Stimulated activated CD4-positive, alpha-beta T cell treated with anti-CD3 and anti-CD28 coated beads, Interleukin-2, amount 100 ng/mL, for 48 hours (primary cell): ENCODE results near the gene CBFA2T3.

Source experiments
- DNase-seq, 2 donors: peaks; one replicate each; pipeline ENCODE4 v3.0.0-alpha.2; 2020

The CBFA2T3 gene

GRCh38 chr16:88995194-88995593, 18.2 kb upstream of the CBFA2T3 start:
- no peak for DNase-seq

- DNase-seq: no peak
Measured at GRCh38 chr16:88994695-88995094, 17.7 kb upstream of the CBFA2T3 start.

GRCh38 chr16:88993946-88994600, 17.1 kb upstream of the CBFA2T3 start:
- DNase-seq: no peak

- no peak for DNase-seq
Measured at GRCh38 chr16:88993166-88993761, 16.3 kb upstream of the CBFA2T3 start.

DNA sequence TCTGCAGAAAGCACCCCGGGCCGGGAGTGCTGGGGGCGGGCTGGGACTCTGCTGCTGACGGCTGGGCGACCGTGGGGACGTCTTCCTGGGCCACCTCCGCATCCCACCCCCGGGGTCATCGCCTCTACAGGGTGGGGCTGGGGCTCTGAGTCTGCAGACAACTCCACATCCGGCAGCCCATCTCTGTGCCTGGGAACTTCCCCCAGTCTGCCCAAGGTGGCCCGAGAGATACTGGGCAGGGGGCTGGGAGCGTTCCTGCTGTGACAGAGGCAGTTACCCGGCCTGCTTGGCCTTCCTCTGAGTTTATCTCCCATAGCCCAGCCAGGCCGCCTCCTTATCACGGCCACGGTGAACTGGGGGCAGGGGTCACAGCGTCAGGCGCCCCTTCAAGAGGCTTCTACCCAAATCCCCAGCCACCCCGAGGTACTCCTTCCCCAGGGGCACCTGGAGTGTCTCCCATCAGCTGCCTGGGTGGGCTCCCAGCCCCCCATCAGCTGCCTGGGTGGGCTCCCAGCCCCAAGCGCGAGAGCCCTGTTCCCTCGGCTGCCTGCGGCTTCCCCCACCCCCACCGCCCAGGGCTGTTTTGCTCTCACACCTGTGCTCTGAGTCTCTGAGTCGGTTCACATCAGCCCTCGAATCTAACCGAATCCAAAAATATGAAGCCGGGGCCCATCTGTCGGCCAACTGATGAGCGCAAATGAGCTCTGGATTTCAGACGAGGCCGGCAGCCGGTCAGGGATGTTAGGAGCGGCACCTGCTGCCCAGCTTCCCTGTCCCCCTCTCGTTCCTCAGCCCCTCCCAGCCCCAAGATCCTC, 15.6 kb upstream of the CBFA2T3 start:
- no peak for DNase-seq

DNA sequence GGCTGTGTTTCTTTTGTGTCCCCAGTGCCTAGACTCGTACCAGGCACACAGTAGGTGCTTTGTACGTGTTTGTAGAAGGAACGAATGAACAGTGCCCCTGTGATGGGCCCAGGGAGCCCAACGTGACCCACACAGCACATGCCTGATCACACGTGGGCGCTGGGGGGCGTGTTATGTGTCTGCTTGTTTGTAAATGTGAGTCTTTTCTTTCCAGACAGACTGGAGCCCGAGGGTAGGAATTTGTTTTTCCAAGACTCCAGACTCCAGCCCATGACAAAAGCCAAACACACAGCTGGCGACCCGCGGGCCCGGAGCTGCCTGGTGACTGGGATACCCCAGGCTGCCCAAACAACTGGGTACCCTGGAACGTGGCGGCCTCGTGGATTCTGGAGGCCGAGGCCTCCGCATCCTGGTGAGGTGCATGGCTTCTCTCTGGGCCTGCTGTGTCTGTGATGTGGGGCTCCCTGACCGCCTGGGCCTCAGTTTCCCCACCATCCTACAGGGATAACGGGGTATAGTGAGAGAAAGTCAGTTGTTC, 14.9 kb upstream of the CBFA2T3 start:
- no peak for DNase-seq

DNA sequence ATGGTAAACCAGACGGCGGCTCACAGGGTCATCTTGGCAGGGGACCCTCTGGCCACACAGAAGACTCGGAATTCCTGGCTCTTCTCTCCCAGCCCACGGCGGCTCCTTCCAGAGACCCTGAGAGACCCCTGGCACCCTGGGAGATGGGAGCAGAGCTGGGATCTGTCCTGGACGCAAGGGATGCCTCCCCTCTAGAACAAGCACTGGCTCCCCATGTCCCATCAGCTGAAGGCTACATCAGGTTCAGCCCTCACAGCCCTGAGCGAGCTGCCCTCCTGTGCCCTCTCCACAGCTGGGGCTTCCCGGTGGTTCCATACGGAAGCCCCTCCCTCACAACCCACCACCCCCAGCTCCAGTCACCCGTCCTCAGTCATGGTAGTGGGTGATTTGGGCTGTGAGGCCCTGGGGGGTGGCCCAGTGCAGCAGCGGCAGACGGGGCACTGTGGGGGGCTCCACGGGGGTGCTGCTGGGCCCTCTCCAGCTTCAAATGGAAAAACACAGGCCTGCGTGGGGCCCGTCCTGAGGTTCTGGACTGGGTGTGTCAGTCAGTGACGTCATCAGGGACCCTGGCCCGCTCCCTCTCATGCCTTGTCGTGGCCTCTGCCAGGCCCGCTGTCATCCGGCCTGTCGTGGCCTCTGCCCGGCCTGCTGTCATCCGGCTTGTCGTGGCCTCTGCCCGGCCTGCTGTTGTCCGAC, 13.0 kb upstream of the CBFA2T3 start:
- DNase-seq: no peak

DNA sequence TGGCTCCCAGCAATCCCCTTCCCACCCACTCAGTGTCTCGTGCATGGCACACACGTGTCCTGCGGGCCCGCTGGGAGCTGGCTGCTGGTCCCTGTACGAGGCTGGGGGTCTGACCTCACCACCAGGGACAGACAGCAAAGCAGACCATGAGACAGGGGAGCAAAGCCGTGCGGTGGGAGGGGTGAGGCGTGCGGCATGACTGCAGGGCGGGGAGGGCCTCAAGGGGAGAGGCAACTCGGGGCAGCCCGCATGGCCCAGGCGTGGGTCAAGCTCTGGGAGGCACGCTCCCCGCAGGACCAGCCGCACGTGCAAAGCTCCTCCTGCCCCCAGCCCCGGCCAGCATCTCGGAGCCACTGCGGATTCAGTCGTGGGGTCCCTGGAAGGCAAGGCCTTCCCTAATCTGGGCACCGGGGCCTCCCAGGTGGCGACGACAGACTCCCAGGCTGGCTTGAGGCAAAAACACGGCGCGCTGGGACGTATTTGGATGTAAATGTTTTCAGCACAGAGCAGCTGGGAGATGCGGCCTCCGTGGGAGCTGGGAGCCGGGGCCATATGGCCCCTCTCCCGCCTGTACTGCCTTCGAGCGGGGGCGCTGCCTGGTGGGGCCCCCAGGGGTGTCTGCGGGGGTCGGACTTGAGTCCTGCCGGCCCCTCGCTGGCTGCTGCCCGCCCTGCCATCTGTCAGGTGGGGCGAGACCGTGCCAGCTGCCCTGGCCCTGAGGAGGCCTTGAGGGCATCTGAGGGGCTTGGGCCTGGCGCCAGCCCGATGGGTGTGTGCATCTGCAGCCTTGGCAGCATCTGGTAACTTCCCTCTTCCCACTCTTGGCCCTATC, 12.2 kb upstream of the CBFA2T3 start:
- DNase-seq: no peak

DNA sequence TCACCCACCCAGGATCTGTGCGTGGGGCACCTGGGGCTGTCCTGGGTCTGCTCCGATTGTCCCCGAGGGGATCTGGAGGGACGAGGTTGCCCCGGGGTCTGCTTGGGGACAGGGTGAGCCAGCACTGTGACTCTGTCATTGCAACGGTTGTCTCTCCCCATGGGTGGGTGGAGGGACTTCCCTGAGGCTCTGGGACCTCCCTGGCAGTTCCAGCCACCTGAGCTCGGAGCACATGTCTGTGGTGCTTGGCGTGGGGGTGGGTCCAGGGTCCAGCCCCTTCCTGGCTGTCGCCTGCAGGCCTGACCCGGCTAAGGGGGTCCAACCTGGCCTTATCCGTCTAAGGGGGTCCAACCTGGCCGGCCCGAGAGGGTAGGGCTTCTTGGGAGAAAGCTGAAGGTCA, 8.5 kb upstream of the CBFA2T3 start:
- no peak for DNase-seq

- no peak for DNase-seq
Measured at GRCh38 chr16:88983771-88984687, 7.0 kb upstream of the CBFA2T3 start.

GRCh38 chr16:88983165-88983564, 6.2 kb upstream of the CBFA2T3 start:
- DNase-seq: no peak

- DNase-seq: no peak
Measured at GRCh38 chr16:88982286-88983084, 5.5 kb upstream of the CBFA2T3 start.

DNA sequence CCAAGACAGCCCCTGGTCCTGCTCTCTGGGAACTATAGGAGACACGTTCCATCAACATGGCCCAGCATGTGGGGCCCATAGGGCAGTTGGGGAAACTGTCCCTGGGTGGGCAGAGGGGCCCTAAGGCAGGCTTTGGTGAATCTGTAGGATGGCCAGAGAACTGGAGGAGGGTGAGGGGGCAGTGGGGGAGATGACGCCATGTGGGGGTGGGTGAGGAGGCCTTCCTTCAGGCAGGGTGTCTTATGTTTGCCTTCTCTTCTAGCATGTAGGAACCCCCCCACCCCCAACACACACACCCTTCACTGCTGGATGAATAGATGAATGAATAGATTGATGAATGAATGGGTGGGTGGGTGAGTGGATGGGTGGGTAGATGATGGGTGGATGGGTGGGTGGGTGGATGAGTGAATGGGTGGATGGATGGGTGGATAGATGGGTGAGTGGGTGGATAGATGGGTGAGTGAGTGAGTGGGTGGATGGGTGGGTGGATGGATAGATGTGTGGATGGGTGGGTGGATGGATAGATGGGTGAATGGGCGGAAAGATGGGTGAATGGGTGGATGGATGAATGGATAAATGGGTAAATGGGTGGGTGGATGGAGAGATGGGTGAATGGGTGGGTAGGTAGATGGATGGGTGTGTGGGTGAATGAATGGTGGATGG, 2.5 kb upstream of the CBFA2T3 start:
- DNase-seq: no peak

DNA sequence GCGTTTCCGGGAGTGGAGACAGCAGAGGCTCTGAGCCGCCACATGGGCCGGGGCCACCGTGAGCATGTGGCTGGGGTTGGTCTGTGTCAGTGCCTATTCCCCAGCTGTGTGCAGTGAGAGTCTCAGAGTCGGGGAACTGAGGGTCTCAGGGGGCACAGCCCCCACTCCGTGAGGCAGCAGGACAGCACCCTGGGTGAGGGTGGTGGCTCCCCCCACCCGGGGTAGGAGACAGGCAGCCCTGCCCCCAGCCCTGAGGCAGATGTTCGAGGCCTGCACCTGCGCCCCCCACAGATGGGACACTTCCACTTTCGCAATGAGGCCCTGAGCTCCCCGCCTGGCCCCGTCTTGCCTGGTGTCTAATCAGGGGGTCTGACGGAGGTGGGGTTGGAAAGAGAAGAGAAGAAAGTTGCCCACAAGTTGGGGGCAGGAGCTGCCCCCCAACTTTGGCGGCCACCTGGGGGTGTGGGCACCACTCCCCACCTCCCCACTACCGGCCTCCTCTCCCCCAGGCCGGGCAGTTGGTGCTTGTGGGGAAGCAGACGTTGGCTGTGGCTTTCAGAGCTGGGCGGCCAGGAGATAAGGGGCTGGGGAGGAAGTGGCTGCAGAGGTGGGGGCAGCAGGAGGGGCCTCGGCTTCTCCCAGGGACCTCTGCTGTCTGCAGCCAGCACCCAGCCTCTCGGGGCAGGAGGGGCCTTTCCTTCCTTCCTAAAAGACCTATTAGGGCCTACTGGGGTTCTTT, 1.8 kb upstream of the CBFA2T3 start:
- DNase-seq: no peak

DNA sequence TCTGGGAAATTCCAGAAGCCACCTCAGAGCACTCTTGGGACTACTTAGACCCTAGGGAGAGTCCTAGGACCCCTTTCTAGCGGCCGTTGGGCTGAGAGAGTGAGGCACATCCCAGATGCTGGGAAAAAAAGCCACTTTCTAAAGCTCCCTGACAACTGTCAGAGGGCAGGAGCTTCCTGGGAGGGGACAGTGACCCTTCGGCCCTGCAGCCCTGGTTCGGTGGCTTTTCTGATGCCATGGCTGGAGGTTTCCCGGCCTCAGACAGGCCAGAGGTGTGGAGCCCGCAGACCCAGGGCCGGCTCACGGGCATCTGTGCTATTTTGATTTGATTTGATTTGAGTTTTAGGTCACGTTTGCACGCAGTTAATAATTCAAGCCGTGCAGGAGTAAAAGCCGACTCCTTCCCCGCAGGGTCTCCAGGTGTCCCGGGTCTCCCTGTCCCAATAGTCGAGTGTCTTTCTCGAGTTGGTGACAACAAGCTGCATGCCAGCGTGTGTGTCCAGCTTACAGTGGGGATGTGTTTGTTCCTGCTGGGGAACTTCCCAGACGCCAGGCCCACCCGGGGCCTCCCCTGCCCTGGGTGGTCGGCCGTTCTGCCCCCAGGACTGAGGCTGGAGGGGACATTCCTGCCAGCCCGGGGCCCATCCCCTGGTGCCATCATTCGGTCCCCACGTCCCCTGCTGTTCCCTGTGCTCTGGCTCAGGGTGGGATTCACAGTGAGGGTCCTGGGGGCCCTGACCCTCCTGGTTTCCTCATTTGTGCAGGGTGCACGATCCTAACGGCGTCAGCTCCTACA, 1.0 kb upstream of the CBFA2T3 start:
- DNase-seq: no peak

- DNase-seq: no peak
Measured at GRCh38 chr16:88976366-88977017, 515 bp downstream of the CBFA2T3 start.

DNA sequence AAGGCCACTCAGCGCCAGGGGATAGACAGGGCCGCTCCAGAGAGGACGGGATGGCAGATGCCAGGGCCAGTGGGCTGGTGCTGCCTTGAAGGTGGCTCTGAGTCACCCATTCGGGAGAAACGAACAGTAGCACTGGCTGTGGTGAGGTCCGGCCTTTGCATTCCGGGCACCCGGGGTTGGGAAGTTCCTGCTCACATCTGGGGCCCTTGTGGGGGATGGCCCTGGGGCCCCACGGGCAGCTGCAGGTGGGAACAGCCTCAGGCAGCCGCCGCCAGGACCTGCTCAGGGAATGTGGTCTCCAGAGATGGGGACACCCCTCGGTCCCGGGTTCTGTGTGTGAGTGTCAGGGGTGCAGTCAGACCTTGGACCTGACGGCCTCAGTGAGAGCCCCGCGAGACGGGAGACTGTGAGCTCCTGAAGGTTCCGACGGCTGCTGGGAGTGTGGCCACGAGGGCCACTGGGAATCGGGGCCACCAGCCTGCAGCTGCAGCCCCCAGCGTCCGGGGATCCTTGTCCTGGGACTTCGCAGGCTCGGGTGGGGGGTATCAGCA, 1.4 kb downstream of the CBFA2T3 start:
- no peak for DNase-seq

DNA sequence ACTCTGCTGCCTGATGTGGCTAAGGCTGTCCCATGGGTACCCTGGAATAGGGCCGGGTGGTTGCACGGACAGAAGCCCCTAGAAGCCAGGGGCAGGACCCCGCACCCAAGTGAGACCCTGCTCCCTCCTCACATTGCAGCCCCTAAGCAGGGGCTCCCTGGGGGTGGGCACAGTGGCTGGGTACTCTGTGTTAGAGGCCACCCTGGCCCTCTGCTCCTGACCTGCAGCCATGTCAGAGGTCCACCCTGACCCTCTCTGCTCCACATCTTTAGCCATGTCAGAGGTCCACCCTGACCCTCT, 2.1 kb downstream of the CBFA2T3 start:
- DNase-seq: no peak
